Retinal pigment epithelial cell (primary cell): Measurements from ENCODE around the gene HUNK.

Experiments used
- DNase-seq: peaks from one replicate; pipeline ENCODE4 v3.0.0-alpha.2; 2010; ENCODE audit warnings: low read depth
- H3K4me3 ChIP-seq: 2 replicates; pipeline ENCODE4 v1.5.1; 2011; ENCODE audit warnings: mild to moderate bottlenecking, low read length, control low read depth, moderate library complexity
- TF ChIP-seq, protein P1 (sequence below): conservative IDR thresholded peaks from 2 replicates; pipeline ENCODE4 v1.5.1; 2011; ENCODE audit warnings: low read depth, low read length, control low read depth, inconsistent platforms

Gene HUNK

GRCh38 chr21:31895077-31895835 lies 22.4 kb downstream of the HUNK start:
- no peak for DNase-seq
- TF ChIP-seq, protein P1, sequence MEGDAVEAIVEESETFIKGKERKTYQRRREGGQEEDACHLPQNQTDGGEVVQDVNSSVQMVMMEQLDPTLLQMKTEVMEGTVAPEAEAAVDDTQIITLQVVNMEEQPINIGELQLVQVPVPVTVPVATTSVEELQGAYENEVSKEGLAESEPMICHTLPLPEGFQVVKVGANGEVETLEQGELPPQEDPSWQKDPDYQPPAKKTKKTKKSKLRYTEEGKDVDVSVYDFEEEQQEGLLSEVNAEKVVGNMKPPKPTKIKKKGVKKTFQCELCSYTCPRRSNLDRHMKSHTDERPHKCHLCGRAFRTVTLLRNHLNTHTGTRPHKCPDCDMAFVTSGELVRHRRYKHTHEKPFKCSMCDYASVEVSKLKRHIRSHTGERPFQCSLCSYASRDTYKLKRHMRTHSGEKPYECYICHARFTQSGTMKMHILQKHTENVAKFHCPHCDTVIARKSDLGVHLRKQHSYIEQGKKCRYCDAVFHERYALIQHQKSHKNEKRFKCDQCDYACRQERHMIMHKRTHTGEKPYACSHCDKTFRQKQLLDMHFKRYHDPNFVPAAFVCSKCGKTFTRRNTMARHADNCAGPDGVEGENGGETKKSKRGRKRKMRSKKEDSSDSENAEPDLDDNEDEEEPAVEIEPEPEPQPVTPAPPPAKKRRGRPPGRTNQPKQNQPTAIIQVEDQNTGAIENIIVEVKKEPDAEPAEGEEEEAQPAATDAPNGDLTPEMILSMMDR, result no peak
- no peak overlapping the region for H3K4me3 ChIP-seq

- DNase-seq, result no peak
- no peak overlapping the region for H3K4me3 ChIP-seq
- TF ChIP-seq, protein P1, result no peak
Measured at GRCh38 chr21:31896019-31896418, 23.2 kb downstream of the HUNK start.

DNA sequence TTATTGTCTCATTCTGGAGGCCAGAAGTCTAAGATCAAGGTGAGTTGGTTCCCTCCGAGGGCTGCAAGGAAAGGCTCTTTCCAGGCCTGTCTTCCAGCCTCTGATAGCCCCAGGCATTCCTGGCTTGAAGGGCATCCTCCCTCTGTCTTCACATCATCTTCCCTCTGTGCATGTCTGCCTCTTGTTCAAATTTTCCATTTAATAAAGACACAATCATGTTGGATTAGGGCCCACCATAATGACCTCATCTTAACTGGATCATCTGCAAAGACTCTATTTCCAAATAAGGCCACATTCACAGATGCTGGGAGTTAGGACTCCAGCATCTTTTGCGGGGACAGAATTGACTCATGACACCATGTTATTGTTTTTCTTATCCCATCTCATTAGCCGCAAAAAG lies 24.5 kb downstream of the HUNK start:
- DNase-seq, result no peak
- TF ChIP-seq, protein P1, result no peak
- no peak overlapping the region for H3K4me3 ChIP-seq

- no peak overlapping the region for H3K4me3 ChIP-seq
- DNase-seq, result no peak
- TF ChIP-seq, protein P1, result no peak
Measured at GRCh38 chr21:31898933-31899630, 26.3 kb downstream of the HUNK start.

- no peak overlapping the region for H3K4me3 ChIP-seq
- DNase-seq, result no peak
- TF ChIP-seq, protein P1, result no peak
Measured at GRCh38 chr21:31900121-31900895, 27.5 kb downstream of the HUNK start.

DNA sequence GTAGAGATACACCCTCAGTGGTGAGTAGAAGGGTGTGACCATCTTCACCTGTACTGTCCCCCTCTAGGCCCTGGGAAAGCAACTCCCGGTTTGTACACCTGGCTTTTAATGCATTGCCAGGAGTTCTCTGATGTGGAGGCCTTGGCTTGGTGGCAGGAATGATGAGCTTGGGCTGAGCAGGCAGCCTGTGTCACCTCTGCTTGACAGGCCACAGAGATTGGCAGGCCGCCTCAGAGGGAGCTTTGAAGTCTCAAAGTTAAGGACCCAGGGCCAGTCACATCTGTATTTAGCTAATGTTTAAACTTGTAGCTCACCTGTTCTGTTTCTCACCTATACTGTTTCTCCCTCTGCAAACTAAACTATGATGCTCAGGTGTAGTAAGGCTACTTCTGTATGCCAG lies 28.5 kb downstream of the HUNK start:
- TF ChIP-seq, protein P1, result no peak
- no peak overlapping the region for H3K4me3 ChIP-seq
- DNase-seq, result no peak
